Measurements from ENCODE around the gene PPP6R3.

Gene PPP6R3

GRCh38 chr11:68569357-68569756, 108.8 kb downstream of the PPP6R3 start:
- peak; percentile 44 for DNase-seq

- DNase-seq = no peak
Measured at GRCh38 chr11:68570691-68571090, 110.1 kb downstream of the PPP6R3 start.

GRCh38 chr11:68574308-68574707, 113.8 kb downstream of the PPP6R3 start:
- no peak for DNase-seq

- DNase-seq = no peak
Measured at GRCh38 chr11:68575025-68575665, 114.6 kb downstream of the PPP6R3 start.

- no peak for DNase-seq
Measured at GRCh38 chr11:68579455-68579854, 118.9 kb downstream of the PPP6R3 start.

GRCh38 chr11:68581439-68581838, 120.9 kb downstream of the PPP6R3 start:
- DNase-seq = no peak

- no peak for DNase-seq
Measured at GRCh38 chr11:68581901-68582300, 121.3 kb downstream of the PPP6R3 start.

- DNase-seq = no peak
Measured at GRCh38 chr11:68582416-68583040, 122.0 kb downstream of the PPP6R3 start.

GRCh38 chr11:68583041-68583446, 122.5 kb downstream of the PPP6R3 start:
- no peak for DNase-seq

- peak; percentile 45 for DNase-seq
Measured at GRCh38 chr11:68584097-68584496, 123.5 kb downstream of the PPP6R3 start.

GRCh38 chr11:68584991-68585524, 124.5 kb downstream of the PPP6R3 start:
- DNase-seq = no peak

GRCh38 chr11:68589547-68590216, 129.1 kb downstream of the PPP6R3 start:
- DNase-seq = no peak

- DNase-seq = no peak
Measured at GRCh38 chr11:68591719-68592118, 131.2 kb downstream of the PPP6R3 start.

GRCh38 chr11:68593441-68593840, 132.9 kb downstream of the PPP6R3 start:
- DNase-seq = no peak

- no peak for DNase-seq
Measured at GRCh38 chr11:68594123-68594522, 133.6 kb downstream of the PPP6R3 start.

- no peak for DNase-seq
Measured at GRCh38 chr11:68596231-68596630, 135.7 kb downstream of the PPP6R3 start.

GRCh38 chr11:68598816-68599653, 138.5 kb downstream of the PPP6R3 start:
- DNase-seq = peak; percentile 9

GRCh38 chr11:68601147-68601546, 140.6 kb downstream of the PPP6R3 start:
- no peak for DNase-seq

GRCh38 chr11:68609761-68610160, 149.2 kb downstream of the PPP6R3 start:
- DNase-seq = no peak

- DNase-seq = no peak
Measured at GRCh38 chr11:68610452-68611116, 150.0 kb downstream of the PPP6R3 start.

GRCh38 chr11:68615657-68616056, 155.1 kb downstream of the PPP6R3 start:
- no peak for DNase-seq
